ENCODE data around the gene TIMMDC1.

DNA sequence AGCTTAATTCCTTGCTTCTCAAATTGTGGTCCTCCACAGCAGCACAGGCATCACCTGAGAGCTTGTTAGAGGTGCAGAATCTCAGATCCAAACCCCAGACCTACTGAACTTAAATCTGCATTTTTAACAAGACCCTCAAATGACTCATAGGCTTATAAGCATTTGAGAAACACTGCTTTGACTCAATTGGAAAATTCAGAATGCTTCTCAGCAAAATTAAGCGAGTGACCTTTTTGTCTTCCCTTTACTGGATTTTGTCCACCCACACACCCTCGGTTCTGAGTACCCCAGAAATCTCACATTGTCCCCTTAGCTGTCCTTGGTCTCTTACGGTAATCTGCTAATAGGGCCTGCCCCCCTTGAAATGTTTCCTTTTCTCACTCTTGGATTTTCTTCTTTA, 43.2 kb downstream of the TIMMDC1 start:
- TF ChIP-seq CTCF (IDR thresholded peaks at IDR 0.05) (no peak), POLR2AphosphoS5 (IDR thresholded peaks at IDR 0.05) (no peak), POLR2A (IDR thresholded peaks at IDR 0.05) (no peak)
